Testis (tissue), 3 donors: ENCODE measurements around the gene AUTS2. TPM values are rescaled to one million over a fixed set of nuclear protein-coding genes. Genes with fewer than 3 reads are reported as not detected.

Source experiments
- DNase-seq: peaks from one replicate; pipeline ENCODE4 v3.0.0-alpha.2; 2019
- H3K27ac ChIP-seq, 2 donors: fragments of 200-600 bp; sonication (generic); one replicate each; pipeline ENCODE4 v1.5.1; 2019
- H3K27me3 ChIP-seq: fragments of 200-600 bp; sonication (generic); one replicate; pipeline ENCODE4 v1.5.1; 2019
- H3K36me3 ChIP-seq: fragments of 200-600 bp; sonication (generic); one replicate; pipeline ENCODE4 v1.5.1; 2017; ENCODE audit warnings: low read depth; ENCODE audit errors: missing control alignments
- H3K4me1 ChIP-seq: fragments of 200-600 bp; sonication (generic); one replicate; pipeline ENCODE4 v1.5.1; 2019
- H3K4me3 ChIP-seq, 2 donors: fragments of 200-600 bp; sonication (generic); one replicate each; pipeline ENCODE4 v1.5.1; 2017 to 2019
- H3K9me3 ChIP-seq: fragments of 200-600 bp; sonication (generic); one replicate; pipeline ENCODE4 v1.5.1; 2017
- CTCF ChIP-seq, 3 experiments: fragments of 450-650 bp in 2 of 3; fragments of 200-600 bp in 1 of 3; sonication (generic) in 1 of 3; IDR thresholded peaks; one replicate each; pipeline ENCODE4 v1.5.1; 2016 to 2019; ENCODE audit warnings: antibody characterized with exemption in 3 of 3, mild to moderate bottlenecking in 2 of 3, moderate library complexity in 1 of 3
- POLR2A ChIP-seq: fragments of 450-650 bp; IDR thresholded peaks from one replicate; pipeline ENCODE4 v1.6.1; 2017; ENCODE audit warnings: antibody characterized with exemption, mild to moderate bottlenecking, moderate library complexity
- WGBS, 2 donors: methylation state at CpG; one replicate each; pipeline ENCODE4 v1.1.5; 2018; 5-methylcytosine and 5-hydroxymethylcytosine counted together
- intact Hi-C: fragments of 100-400 bp; cut with DNase I; formaldehyde crosslinking; loops from one replicate; pipeline ENCODE4 v1.15.1; 2023; ENCODE audit warnings: low total_unique reads
- polyA plus RNA-seq: library from polyadenylated mRNA; stranded (reverse); fragments of 350-450 nt; fragmentation: Illumina TruSeq; extraction: RNeasy Lipid Tissue Mini Kit (QIAGEN cat#74804); gene quantifications from one replicate; pipeline ENCODE4 v1.2.3, GENCODE V29; 2014; ENCODE audit warnings: low read depth, low replicate concordance; ENCODE audit not compliant: insufficient read depth
- total RNA-seq, 2 donors: library from RNA; depleted of rRNA; stranded (reverse); fragments of >200 nt; gene quantifications; one replicate each; pipeline ENCODE4 v1.2.3, GENCODE V29; 2016

Gene AUTS2
- total and polyA plus RNA-seq, 3 donors from 2014 or later: 21.3 to 75.5 (median 56.1) TPM

DNA sequence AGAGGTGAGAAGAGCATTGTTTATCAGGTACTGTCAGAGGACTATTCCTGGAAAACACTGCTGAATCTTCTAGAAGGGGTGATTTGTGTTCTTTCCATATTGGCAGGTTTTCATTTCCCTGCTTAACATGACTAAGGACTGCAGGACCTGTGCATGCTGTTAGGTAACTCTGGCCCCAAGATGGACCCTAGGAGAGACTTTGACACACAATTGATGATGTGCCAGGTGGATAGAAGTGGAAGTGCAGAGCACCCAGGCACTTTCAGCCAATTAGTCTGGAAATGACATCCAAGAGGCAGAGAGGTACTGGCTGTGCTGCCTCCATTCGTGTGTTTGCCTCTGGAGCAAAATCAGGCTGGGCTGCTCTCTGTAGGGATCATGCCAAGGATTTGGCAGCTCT, 1037.4 kb downstream of the AUTS2 start:
- DNase-seq: no peak
- no peaks in the 10 kb centered on the region for H3K27me3 ChIP-seq
- H3K36me3 ChIP-seq: no peaks in the 10 kb centered on the region
- WGBS, 2 donors: 71 to 100% methylated on average over 1 of the region's 1 CpG
- intact Hi-C loops: no loop called here
- H3K9me3 ChIP-seq: no peaks in the 10 kb centered on the region
- no peaks in the 10 kb centered on the region for H3K4me1 ChIP-seq
- TF ChIP-seq CTCF (IDR thresholded peaks at IDR 0.05) (no peak), POLR2A (no peak)
- H3K4me3 ChIP-seq: no peak overlapping the region
- no peak overlapping the region for H3K27ac ChIP-seq

DNA sequence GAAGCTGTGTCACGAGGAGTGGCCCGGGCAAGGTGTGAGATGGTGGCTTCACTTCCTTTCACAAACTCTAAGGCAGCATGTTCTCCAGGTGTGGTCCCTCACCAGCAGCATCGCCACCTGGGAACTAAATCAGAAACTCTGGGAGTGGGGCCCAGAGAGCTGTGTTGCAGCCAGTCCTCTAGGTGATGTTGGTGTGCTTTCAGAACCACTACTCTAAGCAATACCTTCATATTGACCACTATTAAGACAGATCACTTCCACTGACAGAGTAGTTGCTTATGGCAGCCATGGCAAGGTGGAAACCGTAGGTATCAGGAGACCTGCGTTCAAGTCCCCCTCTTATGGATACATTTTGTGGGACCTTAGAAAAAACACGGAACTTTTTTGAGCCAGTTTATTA, 1037.9 kb downstream of the AUTS2 start:
- WGBS, 2 donors: 97% methylated on average over 6 of the region's 6 CpGs
- DNase-seq: no peak
- H3K4me1 ChIP-seq: no peaks in the 10 kb centered on the region
- no peak overlapping the region for H3K27ac ChIP-seq
- intact Hi-C loops: no loop called here
- H3K36me3 ChIP-seq: no peaks in the 10 kb centered on the region
- no peak overlapping the region for H3K4me3 ChIP-seq
- TF ChIP-seq POLR2A (no peak), CTCF (IDR thresholded peaks at IDR 0.05) (no peak)
- H3K27me3 ChIP-seq: no peaks in the 10 kb centered on the region
- no peaks in the 10 kb centered on the region for H3K9me3 ChIP-seq

GRCh38 chr7:70637726-70638125, 1039.5 kb downstream of the AUTS2 start:
- intact Hi-C loops: no loop called here
- WGBS, 2 donors: 69 to 71% methylated on average over 1 of the region's 1 CpG
- Histone ChIP-seq H3K27ac (no peak overlapping the region), H3K27me3 (no peaks in the 10 kb centered on the region), H3K4me1 (no peaks in the 10 kb centered on the region), H3K4me3 (no peak overlapping the region), H3K9me3 (no peaks in the 10 kb centered on the region), H3K36me3 (no peaks in the 10 kb centered on the region)
- TF ChIP-seq POLR2A (no peak), CTCF (IDR thresholded peaks at IDR 0.05) (no peak)
- no peak for DNase-seq

DNA sequence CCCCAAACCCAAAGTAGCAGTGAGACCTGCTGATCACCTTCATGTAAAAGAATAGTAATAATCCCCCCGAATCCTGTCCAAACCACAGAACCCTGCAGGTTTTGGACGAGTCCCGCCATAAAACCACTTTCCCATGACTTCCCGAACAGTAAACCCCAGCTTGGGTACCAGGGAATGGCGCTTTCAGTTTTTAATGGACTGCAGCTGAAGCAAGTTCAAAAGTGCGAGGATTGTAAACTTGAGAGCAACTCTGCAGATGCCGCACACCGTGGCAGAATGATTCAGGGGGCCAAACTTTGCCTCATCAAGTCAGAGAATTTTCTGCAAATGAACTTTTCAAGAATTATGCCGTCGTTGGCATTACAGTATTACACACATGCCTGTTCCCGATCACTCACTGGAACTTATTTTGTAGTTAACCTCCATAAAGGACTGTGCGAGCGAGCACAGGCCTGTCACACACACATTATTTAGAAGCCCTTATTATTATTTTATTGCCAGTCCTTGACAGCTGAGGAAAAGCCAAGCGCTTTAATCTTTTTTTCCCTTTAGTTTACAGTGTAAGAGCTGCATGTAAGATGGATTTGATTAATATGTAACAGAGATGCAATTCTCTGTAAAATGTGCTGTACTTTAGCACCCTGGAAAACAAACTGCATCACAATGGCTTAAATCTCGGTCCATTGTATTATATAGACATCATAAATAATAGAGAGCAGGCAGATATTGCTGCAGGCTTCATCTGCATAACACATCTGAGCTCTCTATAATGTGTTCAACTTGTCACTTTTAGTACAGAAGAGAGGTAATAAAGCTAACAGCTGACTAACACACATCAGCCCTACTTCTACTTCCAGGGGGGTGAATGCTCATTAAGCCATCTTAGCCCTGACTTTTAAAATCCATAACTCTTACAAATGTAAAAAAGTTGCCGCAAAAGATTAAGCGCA, 1040.2 kb downstream of the AUTS2 start:
- intact Hi-C loops: no loop called here
- DNase-seq: no peak
- Histone ChIP-seq H3K27ac (no peak overlapping the region), H3K4me3 (no peak overlapping the region), H3K36me3 (no peaks in the 10 kb centered on the region), H3K9me3 (no peaks in the 10 kb centered on the region), H3K4me1 (no peaks in the 10 kb centered on the region), H3K27me3 (no peaks in the 10 kb centered on the region)
- TF ChIP-seq CTCF (IDR thresholded peaks at IDR 0.05) (no peak), POLR2A (no peak)
- 89 to 90% methylated on average over 17 of the region's 17 CpGs for WGBS, 2 donors
